OCI-LY3 (cell line): ENCODE results near the gene BEST1.

Experiments used
- CTCF ChIP-seq: fragments of 200-600, 300-600 bp; sonication (generic); IDR thresholded peaks from 2 replicates; pipeline ENCODE4 v1.5.1; 2014; ENCODE audit warnings: antibody characterized with exemption, low read length, low read depth
- EZH2phosphoT487 ChIP-seq: fragments of 200-600 bp; shearing (Covaris generic); IDR thresholded peaks from 2 replicates; pipeline ENCODE4 v1.6.1; 2018; ENCODE audit warnings: antibody characterized with exemption, mixed run types, low read depth

GRCh38 chr11:61904539-61905048, 45.6 kb upstream of the BEST1 start:
- TF ChIP-seq CTCF, result no peak
- no peak for TF ChIP-seq EZH2phosphoT487
